NCI-H69 (cell line): ENCODE data around the gene FGF14.
"Not testable (repeated sequence)": the region's sequence is repeated elsewhere in the genome, so short reads cannot be mapped to it uniquely, and the experiment has no call there.

Experiments
- DNase-seq: peaks from one replicate; lab custom pipeline; 2025; lab: John Stamatoyannopoulos, UW

FGF14 gene

DNA sequence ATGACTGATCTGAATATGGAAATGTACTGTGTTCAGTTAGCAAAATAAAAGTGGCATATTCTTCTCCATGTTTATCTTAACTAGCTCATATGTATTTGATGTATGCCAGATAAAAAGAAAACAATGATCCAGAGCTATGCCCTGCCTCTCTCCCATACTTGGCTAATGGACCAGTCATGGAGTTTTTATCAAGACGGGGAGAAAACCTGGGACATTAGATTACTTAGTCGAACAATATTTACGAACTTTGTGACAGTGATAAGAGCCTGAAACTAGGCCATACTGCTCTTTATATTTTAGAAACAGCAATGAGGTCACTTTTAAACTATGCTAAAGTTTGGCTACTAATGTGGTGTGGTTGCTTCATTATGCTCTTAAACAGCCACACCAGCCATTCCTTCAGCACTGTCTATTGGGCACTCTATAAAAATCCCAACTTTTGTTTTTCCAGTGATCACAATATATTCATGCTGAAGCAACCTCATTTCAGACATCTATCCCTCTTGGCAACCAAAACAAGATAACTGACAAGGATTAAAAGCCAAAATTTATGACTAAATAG is 265.0 kb downstream of the FGF14 start:
- no peak for DNase-seq

DNA sequence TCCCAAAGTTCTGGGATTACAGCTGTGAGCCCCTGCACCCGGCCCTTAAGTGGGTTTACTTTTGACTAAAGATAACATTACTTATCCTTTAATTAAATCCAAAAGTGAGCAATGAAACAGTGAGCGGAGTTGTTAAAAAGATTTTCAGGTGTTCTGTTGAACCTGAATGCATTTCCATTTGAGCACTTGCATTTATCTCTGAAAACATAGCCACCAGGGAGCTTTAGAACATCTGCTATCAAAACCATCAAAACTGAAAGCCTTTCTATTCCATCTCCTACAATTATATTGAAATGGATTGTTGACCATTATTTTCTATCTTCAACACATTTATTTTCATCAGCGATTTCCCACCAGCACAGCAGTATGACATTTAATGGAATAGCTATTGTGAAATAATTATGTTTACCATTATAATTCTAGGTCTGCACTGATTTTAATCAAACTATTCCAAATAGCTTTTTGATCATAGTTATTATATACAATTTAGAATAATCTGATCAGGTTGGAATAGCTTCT is 269.0 kb downstream of the FGF14 start:
- peak; percentile 99 for DNase-seq

DNA sequence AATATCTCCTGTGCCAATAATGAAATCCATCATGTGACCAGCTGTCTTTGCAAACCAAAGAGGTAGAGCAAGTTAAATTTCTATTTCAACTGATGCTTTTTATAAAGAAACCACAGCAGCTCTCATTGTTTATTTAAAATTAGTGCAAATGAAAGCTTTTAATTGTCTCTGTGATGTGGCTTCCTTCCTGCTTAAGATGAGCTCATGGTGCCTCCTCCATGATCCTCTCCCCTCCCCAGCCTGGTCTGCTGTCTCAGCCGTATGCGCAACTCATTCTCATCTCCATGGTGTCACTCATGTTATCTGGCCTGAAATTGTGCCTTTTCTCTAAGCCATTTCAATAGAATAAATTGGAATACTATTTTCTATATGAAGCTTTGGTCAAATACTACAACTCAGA is 270.6 kb downstream of the FGF14 start:
- DNase-seq, result peak; percentile 68

DNA sequence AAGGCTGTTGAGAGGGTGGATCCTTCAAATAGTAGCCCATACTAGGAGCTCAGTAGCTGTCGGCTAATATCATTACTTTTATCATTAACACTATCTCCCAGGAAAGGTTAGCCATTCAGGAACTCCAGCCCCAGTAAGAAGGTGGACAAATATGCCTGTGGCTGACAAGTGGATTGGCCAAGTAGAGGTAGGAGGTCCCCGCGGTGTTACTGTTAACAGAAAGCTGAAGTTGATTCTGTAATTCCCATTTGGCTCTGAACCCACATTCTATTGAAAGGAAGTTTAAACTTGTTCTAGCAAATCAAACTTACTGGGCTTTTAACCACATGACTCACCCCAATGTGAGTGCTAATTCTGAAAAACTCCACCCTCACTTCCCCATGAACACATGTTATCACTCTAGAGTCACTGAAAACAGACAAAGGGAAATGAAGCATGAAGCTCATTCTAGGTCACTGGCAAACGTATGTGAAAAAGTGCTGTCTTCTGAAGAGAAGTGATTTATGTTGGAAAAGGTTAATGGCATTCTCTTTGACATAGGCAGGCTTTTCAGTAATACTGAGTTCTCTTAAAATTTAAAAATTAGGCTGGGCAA is 273.5 kb downstream of the FGF14 start:
- DNase-seq, result peak; percentile 98

DNA sequence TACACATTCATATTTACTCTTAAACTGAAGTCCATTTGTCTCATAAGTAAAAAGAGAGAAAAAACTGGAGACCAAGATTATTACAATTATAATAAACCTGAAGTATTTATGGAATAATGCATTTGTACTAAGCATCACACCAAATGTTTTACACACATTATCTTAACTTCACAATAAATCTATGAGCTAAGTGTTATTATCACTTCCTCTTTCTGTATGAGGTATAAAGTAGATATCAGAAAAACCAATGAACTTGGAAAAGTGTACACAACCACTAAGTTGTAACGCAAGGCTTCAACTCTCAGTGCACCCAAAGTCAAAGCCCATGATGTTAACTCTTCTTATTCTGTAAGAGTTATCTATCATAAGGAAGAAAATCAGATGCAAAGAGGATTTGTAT is 274.7 kb downstream of the FGF14 start:
- no peak for DNase-seq

DNA sequence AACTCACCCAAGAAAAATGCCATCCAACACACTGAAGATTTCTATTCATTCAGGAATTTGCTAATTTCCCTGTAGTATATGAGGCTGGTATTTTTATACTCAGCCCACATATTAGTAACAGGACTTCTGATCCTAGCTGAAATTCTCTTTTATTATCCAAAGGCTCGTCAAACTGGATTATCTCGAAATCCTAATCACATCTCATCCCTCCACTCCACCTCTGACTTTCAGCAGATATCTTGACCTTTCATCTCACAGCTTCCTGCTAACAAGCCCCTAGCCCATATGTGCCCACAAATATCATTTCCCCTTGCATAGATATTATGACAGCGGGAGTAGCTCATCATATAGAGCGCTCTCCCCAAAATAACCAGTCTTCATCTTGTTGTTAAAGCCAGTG is 279.7 kb downstream of the FGF14 start:
- peak; percentile 14 for DNase-seq

DNA sequence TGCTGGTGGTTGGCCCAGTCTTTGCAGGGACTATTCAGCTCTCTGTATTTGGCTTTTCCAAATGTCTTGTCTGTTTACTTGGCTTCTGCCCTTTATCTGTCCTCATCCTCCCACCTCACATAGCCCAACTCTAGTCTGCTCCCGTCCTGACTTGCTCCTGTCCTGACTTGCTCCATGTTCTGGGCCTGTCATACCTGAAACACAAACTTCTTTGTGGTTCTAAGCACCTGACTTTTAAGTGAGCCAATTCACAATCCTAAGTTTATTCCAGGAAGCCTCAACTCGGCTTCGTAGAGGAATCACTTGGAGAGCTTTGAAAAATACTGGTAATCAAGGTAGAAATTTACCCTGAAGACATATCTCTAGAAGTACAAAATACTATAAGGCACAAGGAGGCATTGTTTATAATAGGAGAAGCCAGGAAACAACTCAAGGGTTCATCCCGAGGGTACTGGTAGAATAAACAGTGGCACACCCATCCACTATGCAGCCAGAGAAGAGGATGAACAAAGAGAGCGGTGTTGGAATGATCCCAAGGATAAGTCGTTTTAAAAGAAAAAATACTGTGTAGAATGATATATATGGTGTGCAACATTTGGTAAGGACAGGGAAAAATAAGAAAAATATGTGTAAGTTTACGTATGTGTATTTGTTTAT is 284.5 kb downstream of the FGF14 start:
- DNase-seq, result peak; percentile 58

DNA sequence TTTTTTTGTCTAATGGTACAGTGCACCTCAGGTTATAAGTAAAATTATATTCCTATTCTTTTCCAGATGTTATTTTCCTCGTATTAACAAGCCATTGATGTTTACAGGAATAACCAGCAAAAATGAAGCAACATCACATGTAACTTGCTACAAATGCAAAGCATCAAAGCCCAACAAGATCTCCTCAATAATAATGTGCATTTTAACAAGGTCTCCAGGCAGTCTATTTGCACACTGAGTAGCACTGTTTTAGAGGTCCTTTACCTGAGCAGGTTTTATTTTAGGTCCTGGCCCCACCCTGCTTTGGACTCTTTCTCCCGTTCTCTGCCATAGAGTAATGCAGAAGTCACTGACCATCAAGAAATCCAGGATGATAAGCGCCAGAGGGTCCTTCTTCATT is 298.4 kb downstream of the FGF14 start:
- DNase-seq, result no peak

DNA sequence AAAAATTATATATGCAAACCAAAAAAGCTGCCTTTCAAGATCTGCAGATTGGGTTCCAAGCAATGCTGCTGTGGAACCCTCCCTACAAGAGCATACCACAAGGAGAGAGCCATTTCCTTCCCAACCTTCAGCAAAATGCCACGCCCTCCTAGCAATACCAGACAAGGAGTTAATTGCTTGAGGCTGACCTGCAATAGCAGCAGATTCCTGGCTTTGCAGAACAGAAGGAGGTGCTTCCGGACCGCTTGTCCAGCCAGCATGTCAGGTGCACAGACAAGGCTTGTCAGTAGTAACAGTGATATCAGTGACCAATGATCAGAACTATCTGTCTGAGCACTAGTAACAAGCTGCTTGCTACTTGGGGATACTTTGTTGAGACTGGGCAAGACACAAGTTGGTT is 301.6 kb downstream of the FGF14 start:
- DNase-seq, result peak; percentile 31

DNA sequence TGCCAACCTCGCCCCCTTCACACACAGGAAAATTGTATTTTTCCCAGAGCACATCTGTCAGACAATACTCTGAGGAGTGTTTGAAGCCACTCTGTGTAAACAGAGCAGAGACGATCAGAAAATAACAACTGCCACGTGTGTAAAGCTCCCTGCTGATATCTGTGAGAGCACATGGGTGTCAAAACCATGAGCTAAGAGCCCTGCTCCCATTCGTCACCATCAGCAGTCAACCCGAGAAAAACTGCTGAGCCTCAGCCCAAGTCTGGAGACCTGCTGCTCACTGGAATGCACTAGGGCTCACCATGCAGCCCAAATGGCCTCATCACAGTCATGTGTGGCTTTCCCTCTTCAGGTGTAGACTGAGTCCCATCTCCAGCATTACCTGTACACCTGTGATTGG is 304.1 kb downstream of the FGF14 start:
- DNase-seq, result peak; percentile 95

DNA sequence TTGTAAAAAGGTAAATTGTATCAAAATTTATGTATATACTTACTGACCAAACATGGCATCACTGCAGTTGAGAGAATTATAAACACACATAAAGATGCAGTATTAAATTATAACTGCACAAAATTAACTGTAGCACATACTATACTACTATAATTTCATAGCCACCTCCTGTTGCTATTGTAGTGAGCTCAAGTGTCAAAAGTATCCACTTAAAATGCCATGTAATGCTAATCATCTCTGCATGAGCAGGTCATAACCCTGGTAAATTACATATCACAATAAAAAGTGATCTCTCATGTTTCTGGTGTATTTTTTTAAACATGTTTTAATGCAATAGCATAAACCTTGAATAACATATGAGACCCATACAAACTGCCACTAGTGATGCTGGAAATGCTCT is 308.6 kb downstream of the FGF14 start:
- DNase-seq, result peak; percentile 83

DNA sequence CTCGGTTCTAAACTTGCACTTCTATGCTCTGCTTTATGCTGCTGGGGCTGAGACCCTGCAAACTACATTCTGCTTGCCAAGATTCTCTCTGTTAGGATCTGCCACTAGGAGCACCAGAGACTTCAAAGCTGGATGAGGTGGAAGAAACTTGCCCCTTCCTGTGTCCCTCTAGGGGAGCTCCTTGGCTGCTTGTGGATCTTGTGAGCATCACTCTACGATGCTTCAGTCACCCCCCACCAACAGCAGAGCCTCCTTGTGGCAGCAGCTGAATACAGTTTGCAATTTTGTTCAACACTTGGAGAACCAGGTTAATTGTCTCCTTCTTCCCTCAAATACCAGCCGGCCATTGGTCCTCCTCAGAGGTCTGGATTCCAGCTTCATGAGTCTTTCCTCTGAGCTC is 310.6 kb downstream of the FGF14 start:
- peak; percentile 77 for DNase-seq

DNA sequence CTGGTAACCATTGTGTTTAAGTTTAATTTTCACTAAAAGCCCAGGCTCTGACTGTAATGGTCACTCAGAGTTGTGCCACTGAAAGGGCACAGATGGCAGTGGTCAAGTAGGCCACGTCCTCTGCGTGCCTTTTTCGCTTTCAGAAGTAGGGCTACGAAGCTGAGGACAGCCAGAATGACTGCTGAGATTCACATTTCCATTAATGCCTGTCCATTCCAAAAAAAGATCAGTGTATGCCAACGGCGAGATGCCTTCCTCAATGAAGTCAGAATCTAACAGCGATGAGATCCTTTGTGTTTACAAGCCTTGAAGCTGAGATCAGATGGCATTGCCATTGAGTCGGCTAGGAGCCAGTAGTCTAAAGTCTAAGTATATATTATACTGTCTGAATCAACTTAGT is 311.3 kb downstream of the FGF14 start:
- DNase-seq, result no peak

DNA sequence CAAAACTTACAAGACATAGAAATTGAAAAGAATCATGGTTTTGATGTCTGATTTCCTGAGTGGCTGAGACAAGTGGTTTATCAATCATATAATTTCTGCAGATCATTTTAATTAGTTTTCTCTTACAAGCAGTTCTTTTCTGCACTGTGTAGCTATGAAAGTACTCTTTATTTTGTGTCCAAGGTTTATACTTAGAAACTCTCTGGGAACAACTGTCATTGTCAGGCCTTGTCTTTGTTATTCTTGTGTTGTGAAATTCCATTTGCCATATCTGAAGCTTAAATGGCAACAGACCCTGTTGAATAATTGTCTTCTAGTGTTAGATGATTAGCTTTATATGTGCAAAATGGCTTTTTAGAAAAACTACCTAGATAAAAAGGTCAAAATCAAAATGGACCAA is 312.1 kb downstream of the FGF14 start:
- no peak for DNase-seq

DNA sequence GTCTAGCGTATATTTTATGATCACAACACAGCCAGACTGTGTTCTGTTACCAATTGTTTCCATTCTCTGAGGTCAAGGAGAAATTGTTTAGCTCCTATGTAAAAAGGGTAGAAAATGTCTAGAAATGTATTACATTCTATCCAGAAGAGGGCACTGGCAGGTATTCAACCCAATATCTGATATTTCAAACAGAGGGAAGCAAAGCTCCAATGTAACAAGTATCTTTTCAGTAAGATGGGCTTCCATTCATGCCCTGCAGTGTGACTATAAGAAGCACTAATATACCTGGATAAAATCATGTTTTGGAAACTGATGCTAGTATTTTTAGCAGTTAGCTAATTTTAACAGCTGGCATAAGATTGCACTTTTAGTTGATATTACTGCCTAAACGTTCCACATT is 312.7 kb downstream of the FGF14 start:
- DNase-seq, result peak; percentile 64

DNA sequence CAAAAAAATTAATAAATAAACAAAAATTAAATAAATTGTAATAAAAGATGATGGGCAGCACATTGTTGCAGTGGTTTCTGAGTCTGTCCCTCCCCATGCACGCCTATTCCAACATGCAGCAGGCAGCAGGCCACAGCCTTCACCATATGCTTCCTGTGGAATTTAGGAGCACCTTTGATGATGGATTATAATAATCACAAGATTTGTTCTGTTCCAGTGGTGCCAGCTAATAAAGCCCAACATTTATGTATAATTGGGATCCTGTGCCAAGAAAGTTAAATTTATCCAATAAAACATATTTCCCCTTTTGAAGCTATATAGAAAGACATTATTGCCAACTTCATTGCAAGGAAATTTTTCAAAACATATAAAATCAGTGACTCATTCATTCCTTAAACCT is 328.6 kb downstream of the FGF14 start:
- DNase-seq, result peak; percentile 29

DNA sequence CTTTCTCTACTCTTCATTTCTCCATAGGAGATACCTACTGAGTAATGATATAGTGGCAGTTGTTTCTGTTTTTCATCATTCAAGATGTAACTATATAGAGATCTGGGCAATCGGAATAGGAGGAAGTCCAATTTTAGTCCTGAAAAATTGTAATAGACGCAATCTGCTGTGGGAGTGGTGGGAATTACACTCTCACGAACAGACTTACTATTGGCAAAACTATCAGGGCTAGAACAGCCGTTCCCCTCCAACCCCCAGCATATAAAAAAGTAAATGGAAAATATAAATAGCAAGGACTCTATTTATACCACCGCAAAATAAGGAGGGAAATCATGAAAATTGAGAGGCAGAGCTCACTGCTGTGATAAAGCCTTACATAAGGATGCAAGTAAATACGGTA is 330.1 kb downstream of the FGF14 start:
- no peak for DNase-seq

DNA sequence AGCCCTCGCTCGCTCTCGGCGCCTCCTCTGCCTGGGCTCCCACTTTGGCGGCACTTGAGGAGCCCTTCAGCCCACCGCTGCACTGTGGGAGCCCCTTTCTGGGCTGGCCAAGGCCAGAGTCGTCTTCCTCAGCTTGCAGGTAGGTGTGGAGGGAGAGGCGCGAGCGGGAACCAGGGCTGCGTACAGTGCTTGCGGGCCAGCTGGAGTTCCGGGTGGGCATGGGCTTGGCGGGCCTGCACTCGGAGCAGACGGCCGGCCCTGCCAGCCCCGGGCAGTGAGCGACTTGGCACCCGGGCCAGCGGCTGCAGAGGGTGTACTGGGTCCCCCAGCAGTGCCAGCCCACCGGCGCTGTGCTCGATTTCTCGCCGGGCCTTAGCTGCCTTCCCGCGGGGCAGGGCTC is 333.5 kb downstream of the FGF14 start:
- DNase-seq, result not testable (repeated sequence)

DNA sequence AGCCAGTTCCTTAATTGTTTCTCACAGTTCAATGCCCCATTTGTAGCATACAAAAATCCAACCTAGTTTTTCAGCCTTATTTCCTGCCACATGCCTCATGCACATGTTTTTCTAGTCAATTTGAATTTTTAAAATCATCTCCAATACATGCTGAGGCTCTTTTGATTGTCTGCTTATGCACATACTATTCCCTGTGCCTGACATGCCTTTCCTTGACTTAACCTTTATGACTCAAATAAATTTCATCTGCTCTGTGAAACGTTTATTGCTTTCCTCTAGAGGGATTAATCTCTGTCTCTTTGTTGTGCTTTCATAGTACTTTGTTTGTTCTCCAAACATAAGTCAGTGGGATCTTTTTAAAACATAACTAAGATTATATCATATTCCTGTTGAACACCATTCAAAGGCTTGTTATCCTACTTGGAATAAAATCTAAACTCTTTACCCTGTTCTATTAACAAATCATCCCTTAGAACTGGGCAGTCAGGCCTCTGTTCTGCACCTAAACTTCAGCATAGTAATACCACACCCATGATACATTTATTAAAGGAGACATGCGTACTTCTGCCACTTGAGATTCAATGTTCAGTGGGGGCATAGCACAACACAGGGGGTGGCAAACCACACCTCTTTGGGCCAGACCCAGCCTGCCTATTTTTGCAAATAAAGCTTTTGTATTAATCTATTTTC is 346.6 kb downstream of the FGF14 start:
- peak; percentile 23 for DNase-seq

DNA sequence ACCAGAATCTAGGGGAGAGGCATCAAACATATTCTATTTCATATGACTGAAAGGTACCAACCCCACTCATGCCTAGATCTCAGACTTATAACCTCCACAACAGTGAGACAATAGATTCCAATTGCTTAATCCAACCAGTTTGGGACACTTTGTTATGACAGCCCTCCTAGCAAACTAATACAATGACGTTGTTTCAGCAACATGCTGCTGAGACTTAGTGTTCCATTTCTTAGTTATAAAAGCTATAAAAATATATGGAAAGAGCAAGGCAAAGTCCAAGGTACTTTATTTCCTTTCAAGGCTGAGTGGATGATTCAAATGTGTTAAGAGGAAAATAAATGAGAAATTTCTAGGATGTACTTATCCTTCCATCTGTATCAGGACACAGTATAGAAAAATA is 352.0 kb downstream of the FGF14 start:
- no peak for DNase-seq

DNA sequence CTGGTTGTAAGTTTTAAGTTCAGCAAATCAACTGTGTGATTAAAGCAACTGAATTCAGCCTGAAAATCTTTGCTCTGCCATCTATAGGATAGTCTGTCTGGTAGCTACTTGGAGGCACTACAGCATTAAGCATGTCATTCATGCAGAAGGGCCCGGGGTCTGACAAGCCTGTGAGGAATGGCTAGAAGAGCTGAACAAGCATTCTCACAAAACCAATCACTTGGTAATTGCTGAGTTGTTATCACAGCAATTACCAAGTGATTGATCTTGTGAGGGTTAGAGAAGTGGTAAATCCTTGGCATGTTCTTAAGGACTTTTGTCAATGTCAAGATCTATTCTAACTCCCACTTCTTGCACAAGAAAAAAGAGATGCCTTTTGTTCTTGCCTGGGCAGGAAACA is 356.1 kb downstream of the FGF14 start:
- DNase-seq, result peak; percentile 84

DNA sequence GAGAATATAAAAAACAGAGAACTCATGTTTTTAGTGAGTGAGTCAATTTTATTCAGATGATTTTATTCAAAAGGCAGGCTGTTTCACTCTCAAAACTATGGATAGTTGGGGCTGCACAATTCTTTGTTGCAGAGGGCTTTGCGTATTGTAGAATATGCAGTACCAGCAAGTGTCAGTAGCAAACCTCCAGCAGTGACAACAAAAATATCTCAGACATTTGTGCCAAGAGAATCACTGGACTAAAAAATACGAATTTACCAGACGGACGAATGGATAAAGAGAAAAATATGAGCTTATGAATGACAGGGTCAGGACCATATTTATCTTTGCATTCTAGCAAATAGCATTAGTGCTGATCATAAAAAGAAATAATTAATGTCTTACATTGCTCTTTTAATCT is 359.1 kb downstream of the FGF14 start:
- no peak for DNase-seq

DNA sequence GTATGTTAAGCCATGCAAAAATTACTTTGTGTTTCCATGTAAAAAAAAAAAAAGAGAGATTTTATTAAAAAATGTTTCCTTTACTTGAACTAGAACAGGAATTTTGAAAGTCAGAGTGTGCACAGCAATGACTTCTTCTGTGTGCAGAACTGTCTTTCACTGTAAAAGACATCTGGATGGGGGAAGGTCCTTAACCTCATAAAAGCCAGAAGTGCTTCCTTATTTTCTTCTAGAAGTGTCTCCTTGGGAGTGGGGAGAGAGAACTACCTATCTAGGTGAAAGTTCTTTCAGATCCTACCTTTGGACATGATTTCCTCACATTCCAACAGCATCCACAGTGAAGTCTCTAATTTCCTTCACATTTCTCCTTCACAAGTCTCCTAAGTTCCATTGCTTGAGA is 360.3 kb downstream of the FGF14 start:
- DNase-seq, result peak; percentile 30
